ENCODE measurements around the gene KRR1.
"Not testable (repeated sequence)": the region's sequence is repeated elsewhere in the genome, so short reads cannot be mapped to it uniquely, and the experiment has no call there.

GRCh38 chr12:75442454-75442853 lies 69.0 kb downstream of the KRR1 start:
- TF ChIP-seq CTCF, POLR2A (IDR thresholded peaks at IDR 0.05): not testable (repeated sequence)
